Ovary (tissue), 9 donors: ENCODE measurements around the gene DEPDC4. TPM values are rescaled to one million over a fixed set of nuclear protein-coding genes. Genes with fewer than 3 reads are reported as not detected.

Experiments used
- DNase-seq, 5 donors: peaks; one replicate each; pipeline ENCODE4 v3.0.0-alpha.2; 2019 to 2020
- H3K27ac ChIP-seq, 2 donors: fragments of 200-600 bp; one replicate each; pipeline versions ENCODE4 v1.5.1 to v1.8.0; 2019 to 2022
- H3K27me3 ChIP-seq: fragments of 200-600 bp; one replicate; pipeline ENCODE4 v1.8.0; 2022
- H3K36me3 ChIP-seq: fragments of 200-600 bp; sonication (generic); one replicate; pipeline ENCODE4 v1.5.1; 2019
- H3K4me1 ChIP-seq: one replicate; pipeline ENCODE4 v1.8.1; 2013; ENCODE audit warnings: mild to moderate bottlenecking, moderate library complexity; ENCODE audit not compliant: insufficient read depth
- H3K4me3 ChIP-seq: fragments of 200-600 bp; sonication (generic); one replicate; pipeline ENCODE4 v1.5.1; 2017
- H3K9me3 ChIP-seq, 2 donors: fragments of 200-600 bp in 1 of 2; sonication (generic) in 1 of 2; one replicate each; pipeline versions ENCODE4 v1.5.1 to v1.8.1; 2013 to 2019; ENCODE audit warnings: mild to moderate bottlenecking in 1 of 2, moderate library complexity in 1 of 2
- EP300 ChIP-seq: sonication (generic); formaldehyde crosslinking; IDR thresholded peaks from one replicate; pipeline ENCODE4 v1.6.1; 2017; ENCODE audit warnings: antibody characterized with exemption
- POLR2A ChIP-seq: fragments of 450-650 bp; IDR thresholded peaks from one replicate; pipeline ENCODE4 v1.6.1; 2017; ENCODE audit warnings: antibody characterized with exemption, mild to moderate bottlenecking, moderate library complexity
- WGBS, 3 donors: extraction: QIAGEN DNeasy Blood & Tissue Kit in 1 of 3; methylation state at CpG; one replicate each; pipeline versions ENCODE4 v1.1.5 to v1.1.7; 2013 to 2017; 5-methylcytosine and 5-hydroxymethylcytosine counted together
- intact Hi-C, 4 donors: fragments of 100-400 bp; cut with DNase I; formaldehyde crosslinking; loops; one replicate each; pipeline versions ENCODE4 v1.11.0 to v1.15.1; 2022 to 2023
- polyA plus RNA-seq, 2 donors: library from polyadenylated mRNA; stranded (reverse); fragments of 200-250 nt in 1 of 2; fragments of 350-450 nt in 1 of 2; fragmentation: Illumina TruSeq in 1 of 2; extraction: RNeasy Lipid Tissue Mini Kit (QIAGEN cat#74804) in 1 of 2; gene quantifications; one replicate each; pipeline ENCODE4 v1.2.3, GENCODE V29; 2013 to 2014
- total RNA-seq, 7 donors: library from RNA; depleted of rRNA in 2 of 7; stranded (reverse); fragments of >200 nt in 2 of 7; fragmentation: NEBNext Ultra II Directional in 3 of 7; extraction: Animal tissue kit (Norgen Biotek cat#: 25700) in 3 of 7; gene quantifications; one replicate each; pipeline versions ENCODE4 v1.1.0 to v1.2.4, GENCODE V29; 2016 to 2023
- TF ChIP-seq, protein P1 (sequence below), 3 donors: fragments of 450-650 bp in 2 of 3; fragments of 200-600 bp in 1 of 3; IDR thresholded peaks; one replicate each; pipeline versions ENCODE4 v1.5.1 to v1.8.0; 2016 to 2022; ENCODE audit warnings: antibody characterized with exemption in 3 of 3, mild to moderate bottlenecking in 1 of 3
- donor health status: DM: no; HTN: no; CAD: no; lungs with moderate emphysema.
- donor health status: DM: no; HTN: no; CAD: no.
- donor health status: Bipolar disorder and iron deficiency.
- donor health status: DM: yes; HTN: yes; CAD: no.
- donor health status: DM: no; HTN: no; CAD: no.
- donor health status: DM: yes; HTN: yes; CAD: no.

Gene DEPDC4
- total and polyA plus RNA-seq, 9 donors: 0.24 to 2.6 (median 0.99) TPM; not detected in 1

DNA sequence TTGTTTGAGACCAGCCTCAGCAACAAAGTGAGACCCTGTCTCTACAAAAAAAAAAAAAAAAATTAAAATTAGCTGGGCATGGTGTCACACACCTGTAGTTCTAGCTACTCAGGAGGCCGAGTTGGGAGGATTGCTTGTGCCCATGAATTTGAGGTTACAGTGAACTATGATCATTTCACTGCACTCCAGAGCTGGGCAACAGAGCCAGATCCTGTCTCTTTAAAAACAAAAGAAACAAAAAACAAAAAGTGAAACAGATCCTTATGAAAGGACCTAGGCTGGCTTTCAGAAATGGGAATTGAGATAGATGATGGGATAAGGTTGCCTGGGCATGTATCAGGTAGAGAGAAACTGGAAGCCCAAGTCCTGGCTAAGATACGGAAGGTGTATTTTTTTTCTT is 52.4 kb downstream of the DEPDC4 start:
- Histone ChIP-seq H3K27ac (no peak overlapping the region), H3K9me3 (no peaks in the 10 kb centered on the region), H3K4me3 (no peak overlapping the region), H3K27me3 (no peaks in the 10 kb centered on the region), H3K4me1 (no peaks in the 10 kb centered on the region), H3K36me3 (no peaks in the 10 kb centered on the region)
- TF ChIP-seq, protein P1, sequence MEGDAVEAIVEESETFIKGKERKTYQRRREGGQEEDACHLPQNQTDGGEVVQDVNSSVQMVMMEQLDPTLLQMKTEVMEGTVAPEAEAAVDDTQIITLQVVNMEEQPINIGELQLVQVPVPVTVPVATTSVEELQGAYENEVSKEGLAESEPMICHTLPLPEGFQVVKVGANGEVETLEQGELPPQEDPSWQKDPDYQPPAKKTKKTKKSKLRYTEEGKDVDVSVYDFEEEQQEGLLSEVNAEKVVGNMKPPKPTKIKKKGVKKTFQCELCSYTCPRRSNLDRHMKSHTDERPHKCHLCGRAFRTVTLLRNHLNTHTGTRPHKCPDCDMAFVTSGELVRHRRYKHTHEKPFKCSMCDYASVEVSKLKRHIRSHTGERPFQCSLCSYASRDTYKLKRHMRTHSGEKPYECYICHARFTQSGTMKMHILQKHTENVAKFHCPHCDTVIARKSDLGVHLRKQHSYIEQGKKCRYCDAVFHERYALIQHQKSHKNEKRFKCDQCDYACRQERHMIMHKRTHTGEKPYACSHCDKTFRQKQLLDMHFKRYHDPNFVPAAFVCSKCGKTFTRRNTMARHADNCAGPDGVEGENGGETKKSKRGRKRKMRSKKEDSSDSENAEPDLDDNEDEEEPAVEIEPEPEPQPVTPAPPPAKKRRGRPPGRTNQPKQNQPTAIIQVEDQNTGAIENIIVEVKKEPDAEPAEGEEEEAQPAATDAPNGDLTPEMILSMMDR (IDR thresholded peaks at IDR 0.05): no peak
- TF ChIP-seq POLR2A (no peak), EP300 (no peak)
- intact Hi-C loops: no loop called here
- 96 to 97% (median 96%) methylated on average over 2 of the region's 2 CpGs for WGBS, 3 donors
- no peak for DNase-seq

DNA sequence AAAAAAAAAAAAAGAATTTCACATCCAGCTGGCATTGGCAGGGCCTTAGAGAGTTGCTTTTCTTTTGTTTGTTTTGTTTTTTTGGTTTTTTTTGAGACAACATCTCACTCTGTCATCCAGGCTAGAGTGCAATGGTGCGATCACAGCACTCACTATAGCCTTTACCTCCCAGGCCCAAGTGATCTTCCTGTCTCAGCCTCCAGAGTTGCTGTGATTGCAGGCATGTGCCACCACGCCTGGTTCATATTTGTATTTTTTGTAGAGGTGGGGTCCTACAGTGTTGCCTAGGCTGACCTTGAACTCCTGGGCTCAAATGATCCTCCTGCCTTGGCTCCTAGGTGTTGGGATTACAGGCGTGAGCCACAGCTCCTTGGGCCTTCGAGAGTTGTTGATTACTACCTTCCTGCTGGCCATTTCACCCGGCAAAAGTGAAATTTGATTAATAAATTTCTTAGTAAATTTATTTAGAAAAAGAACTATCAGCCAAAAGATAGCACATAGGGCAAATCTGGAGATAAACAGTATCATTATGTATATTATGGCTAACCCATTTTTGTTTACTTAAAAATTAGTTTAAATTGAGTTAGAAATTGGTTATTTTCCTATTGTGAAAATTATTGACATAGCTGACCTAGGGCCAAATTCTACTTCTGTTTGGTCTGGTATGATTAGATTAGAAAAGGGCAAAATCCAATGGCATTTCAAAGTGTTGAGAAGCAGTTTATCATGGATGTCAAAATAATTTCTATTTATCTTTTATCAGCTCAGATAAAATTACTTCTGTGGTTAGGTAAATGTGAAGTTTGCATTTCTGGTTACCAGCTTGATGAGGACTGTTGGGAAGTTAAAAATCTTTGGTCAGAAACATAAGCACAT is 53.6 kb downstream of the DEPDC4 start:
- intact Hi-C loops: no loop called here
- WGBS, 3 donors: 78 to 94% (median 89%) methylated on average over 5 of the region's 5 CpGs
- H3K4me1 ChIP-seq: no peaks in the 10 kb centered on the region
- no peak overlapping the region for H3K27ac ChIP-seq
- TF ChIP-seq EP300 (no peak), POLR2A (no peak)
- TF ChIP-seq, protein P1 (IDR thresholded peaks at IDR 0.05): no peak
- H3K4me3 ChIP-seq: no peak overlapping the region
- no peaks in the 10 kb centered on the region for H3K27me3 ChIP-seq
- no peaks in the 10 kb centered on the region for H3K36me3 ChIP-seq
- DNase-seq: no peak
- no peaks in the 10 kb centered on the region for H3K9me3 ChIP-seq

- no peak for DNase-seq
- Histone ChIP-seq H3K4me1 (no peaks in the 10 kb centered on the region), H3K4me3 (no peak overlapping the region), H3K27me3 (no peaks in the 10 kb centered on the region), H3K9me3 (no peaks in the 10 kb centered on the region), H3K27ac (no peak overlapping the region), H3K36me3 (no peaks in the 10 kb centered on the region)
- 92 to 98% (median 97%) methylated on average over 2 of the region's 2 CpGs for WGBS, 3 donors
- intact Hi-C loops: no loop called here
- TF ChIP-seq EP300: no peak
- TF ChIP-seq, protein P1 (IDR thresholded peaks at IDR 0.05): no peak
Observed at GRCh38 chr12:100211698-100212097, 55.2 kb downstream of the DEPDC4 start.

- no peaks in the 10 kb centered on the region for H3K36me3 ChIP-seq
- no peak overlapping the region for H3K27ac ChIP-seq
- H3K4me3 ChIP-seq: no peak overlapping the region
- H3K4me1 ChIP-seq: no peaks in the 10 kb centered on the region
- 95 to 98% (median 95%) methylated on average over 5 of the region's 5 CpGs for WGBS, 3 donors
- no peaks in the 10 kb centered on the region for H3K27me3 ChIP-seq
- TF ChIP-seq EP300 (no peak), POLR2A (no peak)
- TF ChIP-seq, protein P1 (IDR thresholded peaks at IDR 0.05): no peak
- intact Hi-C loops: no loop called here
- DNase-seq: no peak
- no peaks in the 10 kb centered on the region for H3K9me3 ChIP-seq
Observed at GRCh38 chr12:100208834-100209233, 58.0 kb downstream of the DEPDC4 start.
